Adrenal gland (tissue), 5 donors: ENCODE data around the gene CPSF4.

Experiments
- POLR2A ChIP-seq, 2 donors: fragments of 450-650 bp; IDR thresholded peaks; one replicate each; pipeline ENCODE4 v1.6.1; 2017; ENCODE audit warnings: antibody characterized with exemption in 2 of 2, mild to moderate bottlenecking in 2 of 2, moderate library complexity in 1 of 2
- TF ChIP-seq, protein P1 (sequence below), 6 experiments: fragments of 450-650 bp in 4 of 6; fragments of 200-600 bp in 2 of 6; sonication (generic) in 1 of 6; IDR thresholded peaks; 1 replicate in 5 of 6; 2 replicates in 1 of 6; pipeline versions ENCODE4 v1.5.1 to v1.8.0; 2016 to 2021; ENCODE audit warnings: antibody characterized with exemption in 6 of 6, mild to moderate bottlenecking in 2 of 6, moderate library complexity in 1 of 6
- donor health status: DM: no; HTN: no; CAD: no.

- TF ChIP-seq, protein P1, sequence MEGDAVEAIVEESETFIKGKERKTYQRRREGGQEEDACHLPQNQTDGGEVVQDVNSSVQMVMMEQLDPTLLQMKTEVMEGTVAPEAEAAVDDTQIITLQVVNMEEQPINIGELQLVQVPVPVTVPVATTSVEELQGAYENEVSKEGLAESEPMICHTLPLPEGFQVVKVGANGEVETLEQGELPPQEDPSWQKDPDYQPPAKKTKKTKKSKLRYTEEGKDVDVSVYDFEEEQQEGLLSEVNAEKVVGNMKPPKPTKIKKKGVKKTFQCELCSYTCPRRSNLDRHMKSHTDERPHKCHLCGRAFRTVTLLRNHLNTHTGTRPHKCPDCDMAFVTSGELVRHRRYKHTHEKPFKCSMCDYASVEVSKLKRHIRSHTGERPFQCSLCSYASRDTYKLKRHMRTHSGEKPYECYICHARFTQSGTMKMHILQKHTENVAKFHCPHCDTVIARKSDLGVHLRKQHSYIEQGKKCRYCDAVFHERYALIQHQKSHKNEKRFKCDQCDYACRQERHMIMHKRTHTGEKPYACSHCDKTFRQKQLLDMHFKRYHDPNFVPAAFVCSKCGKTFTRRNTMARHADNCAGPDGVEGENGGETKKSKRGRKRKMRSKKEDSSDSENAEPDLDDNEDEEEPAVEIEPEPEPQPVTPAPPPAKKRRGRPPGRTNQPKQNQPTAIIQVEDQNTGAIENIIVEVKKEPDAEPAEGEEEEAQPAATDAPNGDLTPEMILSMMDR (IDR thresholded peaks at IDR 0.05) = no peak
- no peak for TF ChIP-seq POLR2A (IDR thresholded peaks at IDR 0.05)
These were observed 9.0 kb upstream of the CPSF4 start for GRCh38 chr7:99429756-99430155.
